K562 (cell line): Measurements from ENCODE around the gene CHN2. TPM values are rescaled to one million over a fixed set of nuclear protein-coding genes. Genes with fewer than 3 reads are reported as not detected.

Experiments used
- ATAC-seq: fragments of 200-7000 bp; cut with Tn5 transposase; 3 replicates; pipeline ENCODE4 v1.9.1; 2020; ENCODE audit warnings: moderate library complexity
- BruUV-seq: library from RNA; stranded (reverse); fragments of 400-500 nt; replicated peaks from 2 replicates; lab custom pipeline; 2021; lab: Mats Ljungman, UMichigan
- CTCF ChIA-PET: fragments of 300-600 bp; formaldehyde crosslinking; extraction: SDS; loops from one replicate; lab custom pipeline; 2021; ENCODE audit warnings: low intra/inter-chr PET ratio; lab: Yijun Ruan, JAX
- POLR2A ChIA-PET: fragments of 300-600, 350-650 bp; sonication (Branson Sonifier 250); formaldehyde crosslinking; extraction: SDS; loops from one replicate; lab custom pipeline; 2021; ENCODE audit warnings: antibody characterized with exemption, inconsistent platforms; lab: Yijun Ruan, JAX
- DNase-seq, 4 experiments: peaks; one replicate each; pipeline versions ENCODE4 v3.0.0 to v3.0.0-alpha.2; 2011 to 2018; ENCODE audit warnings: low spot score in 3 of 4, mixed read lengths in 3 of 4; ENCODE audit errors: extremely low read depth in 1 of 4
- FAIRE-seq: peaks from 2 replicates; lab custom pipeline; 2011; peaks lifted over from hg19 to GRCh38; lab: Jason Lieb, UNC
- H2AFZ ChIP-seq: 2 replicates; pipeline ENCODE4 v1.6.0; 2011; ENCODE audit warnings: low read depth, low read length, control low read depth, inconsistent platforms
- H3K27ac ChIP-seq: fragments of 200-600 bp; 3 replicates; pipeline ENCODE4 v1.8.0; 2011; ENCODE audit warnings: low read depth, mild to moderate bottlenecking, control low read depth, inconsistent platforms, low read length, moderate library complexity, mixed read lengths; ENCODE audit errors: extremely low read depth
- H3K27me3 ChIP-seq, 2 experiments: fragments of 300-600 bp in 1 of 2; 2 replicates in 1 of 2; 3 replicates in 1 of 2; pipeline versions ENCODE4 v1.6.0 to v1.8.0; 2011; ENCODE audit warnings: inconsistent platforms in 2 of 2, low read length in 2 of 2, mild to moderate bottlenecking in 1 of 2, mixed read lengths in 1 of 2, moderate library complexity in 1 of 2; ENCODE audit not compliant: control insufficient read depth in 2 of 2, insufficient read depth in 2 of 2
- H3K36me3 ChIP-seq: fragments of 300-600 bp; 3 replicates; pipeline ENCODE4 v1.8.0; 2011; ENCODE audit warnings: mild to moderate bottlenecking, low read length, inconsistent platforms; ENCODE audit not compliant: control insufficient read depth, insufficient read depth
- H3K4me1 ChIP-seq, 2 experiments: fragments of 200-600 bp in 1 of 2; replicated peaks in 1 of 2; 2 replicates in 1 of 2; 3 replicates in 1 of 2; pipeline versions ENCODE4 v1.5.1 to v1.8.0; 2011; ENCODE audit warnings: inconsistent platforms in 2 of 2, low read length in 2 of 2, mild to moderate bottlenecking in 1 of 2, mixed read lengths in 1 of 2, moderate library complexity in 1 of 2; ENCODE audit not compliant: control insufficient read depth in 2 of 2, insufficient read depth in 2 of 2
- H3K4me2 ChIP-seq: 2 replicates; pipeline ENCODE4 v1.6.1; 2011; ENCODE audit warnings: low read length, control low read depth, inconsistent platforms, mixed read lengths; ENCODE audit not compliant: insufficient read depth
- H3K4me3 ChIP-seq: fragments of 200-600 bp; sonication (generic), shearing (Covaris generic); 2 replicates; pipeline ENCODE4 v1.5.1; 2016; ENCODE audit warnings: control low read depth, inconsistent platforms
- H3K79me2 ChIP-seq: fragments of 200-600 bp; 3 replicates; pipeline ENCODE4 v1.8.0; 2011; ENCODE audit warnings: low read length, inconsistent platforms; ENCODE audit not compliant: control insufficient read depth, insufficient read depth
- H3K9ac ChIP-seq, 2 experiments: 2 replicates each; pipeline versions ENCODE4 v1.6.0 to v1.6.1; 2011; ENCODE audit warnings: low read depth in 2 of 2, low read length in 2 of 2, control low read depth in 1 of 2, inconsistent platforms in 1 of 2, mild to moderate bottlenecking in 1 of 2, mixed read lengths in 1 of 2; ENCODE audit not compliant: insufficient read depth in 1 of 2
- H3K9me1 ChIP-seq: one replicate; pipeline ENCODE4 v1.6.0; 2011; ENCODE audit warnings: inconsistent platforms, mild to moderate bottlenecking, low read length, moderate library complexity; ENCODE audit not compliant: control insufficient read depth, insufficient read depth
- H3K9me3 ChIP-seq: replicated peaks from 2 replicates; pipeline ENCODE4 v1.5.1; 2011; ENCODE audit warnings: low read depth, low read length, inconsistent platforms; ENCODE audit not compliant: control insufficient read depth, insufficient read depth
- H4K20me1 ChIP-seq: replicated peaks from 2 replicates; pipeline ENCODE4 v1.6.1; 2011; ENCODE audit warnings: low read length, inconsistent platforms, mixed read lengths; ENCODE audit not compliant: control insufficient read depth, insufficient read depth
- CEBPG ChIP-seq, 3 experiments: fragments of 200-800 bp in 1 of 3; sonication (Bioruptor generic) in 1 of 3; sonication (generic) in 1 of 3; formaldehyde crosslinking in 1 of 3; IDR thresholded peaks in 2 of 3; conservative IDR thresholded peaks in 1 of 3; 2 replicates each; pipeline versions ENCODE4 v1.6.1 to v1.8.0; 2016 to 2022; ENCODE audit warnings: missing compliant biosample characterization in 2 of 3, missing genetic modification characterization in 2 of 3, mild to moderate bottlenecking in 1 of 3, missing genetic modification reagents in 1 of 3
- GTF2E2 ChIP-seq: fragments of 200-800 bp; sonication (Bioruptor generic); IDR thresholded peaks from 2 replicates; pipeline ENCODE4 v1.6.1; 2016; ENCODE audit warnings: missing genetic modification characterization, missing compliant biosample characterization
- HDAC1 ChIP-seq, 2 experiments: fragments of 450-650 bp; IDR thresholded peaks; 2 replicates each; pipeline ENCODE4 v1.6.1; 2016 to 2017; ENCODE audit warnings: inconsistent platforms in 1 of 2, mild to moderate bottlenecking in 1 of 2, moderate library complexity in 1 of 2
- TEAD2 ChIP-seq: fragments of 450-650 bp; IDR thresholded peaks from 2 replicates; pipeline ENCODE4 v1.6.1; 2016; ENCODE audit warnings: missing genetic modification characterization, control low read depth, missing compliant biosample characterization
- ZBTB17 ChIP-seq: fragments of 450-650 bp; formaldehyde crosslinking; IDR thresholded peaks from 2 replicates; pipeline ENCODE4 v1.4.0; 2020; ENCODE audit warnings: mild to moderate bottlenecking
- WGBS: fragments of 100-300 bp; shearing (Covaris generic); methylation state at CpG from one replicate; pipeline ENCODE4 v1.1.6; 2016; ENCODE audit warnings: low coverage, mixed read lengths; ENCODE audit not compliant: insufficient coverage; ENCODE audit errors: missing lambda C conversion rate; 5-methylcytosine and 5-hydroxymethylcytosine counted together
- in situ Hi-C: fragments of 300-500 bp; cut with MboI; formaldehyde crosslinking; loops from 4 replicates; pipeline ENCODE4 v1.15.0; 2018; ENCODE audit warnings: inconsistent platforms, mixed read lengths
- intact Hi-C: fragments of 100-400 bp; cut with micrococcal nuclease; formaldehyde crosslinking; loops from 2 replicates; pipeline ENCODE4 v1.14.2; 2022
- polyA plus RNA-seq, 8 experiments: library from polyadenylated mRNA; depleted of rRNA in 4 of 8; stranded (reverse) in 5 of 8; unstranded in 3 of 8; fragments of >200 nt; fragmentation: Nextera tagmentation in 2 of 8; fragmentation: Illumina TruSeq in 1 of 8; extraction: Ambion mirVana in 2 of 8; extraction: Trizol in 1 of 8; gene quantifications; 2 replicates each; pipeline versions ENCODE4 v1.2.1 to v1.2.3, GENCODE V29; 2011 to 2014; ENCODE audit warnings: inconsistent platforms in 1 of 8, missing spikeins in 1 of 8
- total RNA-seq, 7 experiments: library from RNA; depleted of rRNA in 6 of 7; stranded (reverse); fragments of >200 nt in 6 of 7; fragmentation: Illumina TruSeq in 2 of 7; extraction: Trizol in 2 of 7; gene quantifications; 2 replicates each; pipeline versions ENCODE4 v1.2.1 to v1.2.3, GENCODE V29; 2011 to 2021; ENCODE audit warnings: low replicate concordance in 1 of 7
- TF ChIP-seq, protein P1 (sequence below), 2 experiments: fragments of 450-650 bp; formaldehyde crosslinking in 1 of 2; IDR thresholded peaks; 2 replicates each; pipeline versions ENCODE4 v1.4.0 to v1.6.1; 2014 to 2020; ENCODE audit warnings: mild to moderate bottlenecking in 2 of 2, borderline replicate concordance in 1 of 2, low read depth in 1 of 2
- TF ChIP-seq, protein P2 (sequence below): IDR thresholded peaks from 2 replicates; pipeline ENCODE4 v1.6.1; 2012; ENCODE audit warnings: low read depth, low read length, improper control_type of control experiment, borderline replicate concordance
- TF ChIP-seq, protein P3 (sequence below), 2 experiments: fragments of 450-650 bp; IDR thresholded peaks; 2 replicates each; pipeline ENCODE4 v1.6.1; 2016

The CHN2 gene
- total and polyA plus RNA-seq, 9 of the 15 experiments (the other 6 are each of a cell fraction or from before 2014, with no cell fraction given): 0.12 to 2.1 (median 0.31) TPM; not detected in 1

DNA sequence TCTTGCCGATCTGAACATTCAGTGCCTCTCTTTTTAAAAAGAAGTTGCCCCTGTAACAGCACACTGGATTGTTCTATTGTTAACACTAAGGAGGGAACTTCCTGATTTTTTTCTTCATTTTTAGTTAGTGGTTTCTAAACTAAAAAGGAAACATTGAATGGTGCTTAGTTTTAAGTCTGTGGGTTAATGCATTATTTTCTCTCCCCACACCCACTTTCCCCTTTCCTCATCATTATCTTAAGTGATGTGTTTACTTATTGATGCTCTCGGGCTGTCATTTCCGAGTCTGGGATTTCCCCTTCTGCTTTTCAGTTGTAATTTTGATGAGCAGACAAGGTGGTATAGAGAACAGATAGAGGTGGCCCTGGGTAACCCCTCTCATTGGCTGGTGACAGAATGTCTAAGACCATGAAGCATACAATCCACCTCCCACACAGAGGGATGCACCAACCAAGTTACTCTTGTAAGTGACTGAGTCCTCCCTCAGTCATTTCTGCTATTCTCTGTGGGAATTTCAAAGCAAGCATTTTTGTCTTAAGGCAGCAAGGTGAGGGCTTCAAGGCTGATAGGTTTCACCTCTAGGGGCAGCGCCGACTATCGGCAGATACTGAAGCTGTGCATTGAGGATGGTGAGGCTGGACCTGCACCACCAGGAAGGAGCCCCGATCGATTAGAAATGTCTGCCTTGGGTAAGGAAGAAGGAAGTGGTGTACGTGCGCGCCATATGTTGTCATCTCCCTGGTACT is 49.5 kb downstream of the CHN2 start:
- H3K9ac ChIP-seq: no peak overlapping the region
- no peaks in the 10 kb centered on the region for H3K9me3 ChIP-seq
- whole genome bisulfite sequencing: 22% methylated on average over 11 of the region's 11 CpGs
- BruUV-seq: no TSS peak
- DNase-seq (peak in 3 of 4 experiments; percentile 16 to 33 (median 23)), FAIRE-seq (no peak), ATAC-seq (peak; percentile 83)
- H3K4me1 ChIP-seq: no peaks in the 10 kb centered on the region
- ChIA-PET POLR2A (no interaction called here), CTCF (no interaction called here)
- peaks cover 0 to 8% of the 10 kb centered on the region in 2 experiments; a peak in 4 of 5 replicates for H3K27me3 ChIP-seq
- H2AFZ ChIP-seq: no peak overlapping the region
- intact Hi-C loops: no loop called here
- H4K20me1 ChIP-seq: no peaks in the 10 kb centered on the region
- no peaks in the 10 kb centered on the region for H3K36me3 ChIP-seq
- in situ Hi-C loops: no loop called here
- H3K79me2 ChIP-seq: no peaks in the 10 kb centered on the region
- H3K4me3 ChIP-seq: no peak overlapping the region
- 0 out of 2 replicates have a peak overlapping the region, but pooled peaks have one; percentile 3 for H3K4me2 ChIP-seq
- no peaks in the 10 kb centered on the region for H3K9me1 ChIP-seq
- no peak overlapping the region for H3K27ac ChIP-seq
- TF ChIP-seq GTF2E2 (no peak), CEBPG (CRISPR knock-in tag; IDR thresholded peaks at IDR 0.05) (no peak), CEBPG (tag; conservative IDR thresholded peaks at IDR 0.05 in 1 of 2, IDR thresholded peaks at IDR 0.05 in 1 of 2) (no peak), TEAD2 (tag) (no peak), ZBTB17 (CRISPR knock-in tag) (peak; percentile 89), HDAC1 (IDR thresholded peaks at IDR 0.05) (no peak)
- TF ChIP-seq, protein P1, sequence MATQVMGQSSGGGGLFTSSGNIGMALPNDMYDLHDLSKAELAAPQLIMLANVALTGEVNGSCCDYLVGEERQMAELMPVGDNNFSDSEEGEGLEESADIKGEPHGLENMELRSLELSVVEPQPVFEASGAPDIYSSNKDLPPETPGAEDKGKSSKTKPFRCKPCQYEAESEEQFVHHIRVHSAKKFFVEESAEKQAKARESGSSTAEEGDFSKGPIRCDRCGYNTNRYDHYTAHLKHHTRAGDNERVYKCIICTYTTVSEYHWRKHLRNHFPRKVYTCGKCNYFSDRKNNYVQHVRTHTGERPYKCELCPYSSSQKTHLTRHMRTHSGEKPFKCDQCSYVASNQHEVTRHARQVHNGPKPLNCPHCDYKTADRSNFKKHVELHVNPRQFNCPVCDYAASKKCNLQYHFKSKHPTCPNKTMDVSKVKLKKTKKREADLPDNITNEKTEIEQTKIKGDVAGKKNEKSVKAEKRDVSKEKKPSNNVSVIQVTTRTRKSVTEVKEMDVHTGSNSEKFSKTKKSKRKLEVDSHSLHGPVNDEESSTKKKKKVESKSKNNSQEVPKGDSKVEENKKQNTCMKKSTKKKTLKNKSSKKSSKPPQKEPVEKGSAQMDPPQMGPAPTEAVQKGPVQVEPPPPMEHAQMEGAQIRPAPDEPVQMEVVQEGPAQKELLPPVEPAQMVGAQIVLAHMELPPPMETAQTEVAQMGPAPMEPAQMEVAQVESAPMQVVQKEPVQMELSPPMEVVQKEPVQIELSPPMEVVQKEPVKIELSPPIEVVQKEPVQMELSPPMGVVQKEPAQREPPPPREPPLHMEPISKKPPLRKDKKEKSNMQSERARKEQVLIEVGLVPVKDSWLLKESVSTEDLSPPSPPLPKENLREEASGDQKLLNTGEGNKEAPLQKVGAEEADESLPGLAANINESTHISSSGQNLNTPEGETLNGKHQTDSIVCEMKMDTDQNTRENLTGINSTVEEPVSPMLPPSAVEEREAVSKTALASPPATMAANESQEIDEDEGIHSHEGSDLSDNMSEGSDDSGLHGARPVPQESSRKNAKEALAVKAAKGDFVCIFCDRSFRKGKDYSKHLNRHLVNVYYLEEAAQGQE (IDR thresholded peaks at IDR 0.05; ENCODE audit: borderline replicate concordance): peak; percentile 15; the same call in 1 of the 2 replicates
- TF ChIP-seq, protein P1 (CRISPR knock-in tag; IDR thresholded peaks at IDR 0.05; ENCODE audit: low read depth): no peak
- TF ChIP-seq, protein P2, sequence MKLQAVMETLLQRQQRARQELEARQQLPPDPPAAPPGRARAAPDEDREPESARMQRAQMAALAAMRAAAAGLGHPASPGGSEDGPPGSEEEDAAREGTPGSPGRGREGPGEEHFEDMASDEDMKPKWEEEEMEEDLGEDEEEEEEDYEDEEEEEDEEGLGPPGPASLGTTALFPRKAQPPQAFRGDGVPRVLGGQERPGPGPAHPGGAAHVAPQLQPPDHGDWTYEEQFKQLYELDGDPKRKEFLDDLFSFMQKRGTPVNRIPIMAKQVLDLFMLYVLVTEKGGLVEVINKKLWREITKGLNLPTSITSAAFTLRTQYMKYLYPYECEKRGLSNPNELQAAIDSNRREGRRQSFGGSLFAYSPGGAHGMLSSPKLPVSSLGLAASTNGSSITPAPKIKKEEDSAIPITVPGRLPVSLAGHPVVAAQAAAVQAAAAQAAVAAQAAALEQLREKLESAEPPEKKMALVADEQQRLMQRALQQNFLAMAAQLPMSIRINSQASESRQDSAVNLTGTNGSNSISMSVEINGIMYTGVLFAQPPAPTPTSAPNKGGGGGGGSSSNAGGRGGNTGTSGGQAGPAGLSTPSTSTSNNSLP: no peak
- TF ChIP-seq, protein P3, sequence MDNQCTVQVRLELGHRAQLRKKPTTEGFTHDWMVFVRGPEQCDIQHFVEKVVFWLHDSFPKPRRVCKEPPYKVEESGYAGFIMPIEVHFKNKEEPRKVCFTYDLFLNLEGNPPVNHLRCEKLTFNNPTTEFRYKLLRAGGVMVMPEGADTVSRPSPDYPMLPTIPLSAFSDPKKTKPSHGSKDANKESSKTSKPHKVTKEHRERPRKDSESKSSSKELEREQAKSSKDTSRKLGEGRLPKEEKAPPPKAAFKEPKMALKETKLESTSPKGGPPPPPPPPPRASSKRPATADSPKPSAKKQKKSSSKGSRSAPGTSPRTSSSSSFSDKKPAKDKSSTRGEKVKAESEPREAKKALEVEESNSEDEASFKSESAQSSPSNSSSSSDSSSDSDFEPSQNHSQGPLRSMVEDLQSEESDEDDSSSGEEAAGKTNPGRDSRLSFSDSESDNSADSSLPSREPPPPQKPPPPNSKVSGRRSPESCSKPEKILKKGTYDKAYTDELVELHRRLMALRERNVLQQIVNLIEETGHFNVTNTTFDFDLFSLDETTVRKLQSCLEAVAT (IDR thresholded peaks at IDR 0.05): peak in 1 of 2 experiments; percentile 76; a peak in 2 of 4 replicates
